T-helper 22 cell (primary cell): ENCODE measurements around the gene TCF4.

Experiments used
- DNase-seq: peaks from one replicate; pipeline ENCODE4 v3.0.0-alpha.2; 2020; ENCODE audit warnings: low read depth

TCF4 gene

DNA sequence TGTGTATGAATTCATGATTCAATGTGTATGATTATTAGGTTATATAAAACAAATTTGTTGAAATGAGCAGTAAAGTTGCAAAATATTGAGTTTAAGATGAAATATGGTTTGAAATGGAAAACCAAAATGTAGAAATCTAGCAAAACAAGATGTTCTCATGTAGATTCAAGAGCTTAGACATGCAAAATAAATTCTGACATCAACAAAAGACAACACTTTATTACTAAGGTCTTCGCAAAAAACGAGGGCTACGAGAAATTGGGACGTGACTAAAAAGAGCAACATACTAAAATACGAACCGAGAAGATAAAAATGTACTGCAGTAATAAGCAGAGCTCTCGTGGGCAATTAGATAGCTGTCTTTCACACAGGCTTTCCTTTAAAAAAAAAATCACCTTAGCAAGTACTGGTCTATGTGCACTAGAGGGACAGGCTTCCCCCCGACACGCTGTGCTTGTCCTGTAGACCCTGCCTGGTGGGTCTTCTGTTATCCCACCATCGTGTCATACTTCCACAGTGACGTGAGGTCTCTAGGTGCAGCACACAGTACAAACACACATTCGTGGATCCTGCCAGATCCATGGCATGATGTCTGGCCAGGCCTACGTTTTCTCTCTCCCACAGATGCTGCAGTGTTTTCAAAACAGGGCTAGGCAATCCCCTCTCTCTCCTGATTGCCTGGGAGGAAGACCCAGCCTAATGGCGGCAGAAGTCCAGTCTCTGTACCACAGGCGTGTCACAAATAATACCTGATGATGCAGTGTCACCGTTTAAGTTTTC, 240.8 kb downstream of the TCF4 start:
- no peak for DNase-seq

DNA sequence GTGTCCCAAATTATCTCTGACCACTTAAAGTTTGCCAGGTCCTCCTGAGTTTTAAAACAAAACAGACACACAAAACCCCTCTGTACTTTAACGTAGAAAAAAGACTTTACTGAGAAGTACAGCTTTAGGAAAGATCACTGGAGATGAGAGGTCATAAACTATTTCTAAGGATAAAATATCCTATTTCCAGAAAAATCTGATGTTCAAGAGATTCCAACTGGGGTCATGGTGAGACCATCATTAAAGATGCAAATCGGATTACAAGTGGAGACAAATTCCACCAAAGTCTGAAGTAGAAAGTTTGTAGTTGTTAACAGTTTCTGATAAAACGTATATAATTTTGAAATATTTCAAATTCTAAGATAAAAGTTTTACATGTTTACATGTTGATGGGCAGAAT, 241.6 kb downstream of the TCF4 start:
- DNase-seq = no peak

DNA sequence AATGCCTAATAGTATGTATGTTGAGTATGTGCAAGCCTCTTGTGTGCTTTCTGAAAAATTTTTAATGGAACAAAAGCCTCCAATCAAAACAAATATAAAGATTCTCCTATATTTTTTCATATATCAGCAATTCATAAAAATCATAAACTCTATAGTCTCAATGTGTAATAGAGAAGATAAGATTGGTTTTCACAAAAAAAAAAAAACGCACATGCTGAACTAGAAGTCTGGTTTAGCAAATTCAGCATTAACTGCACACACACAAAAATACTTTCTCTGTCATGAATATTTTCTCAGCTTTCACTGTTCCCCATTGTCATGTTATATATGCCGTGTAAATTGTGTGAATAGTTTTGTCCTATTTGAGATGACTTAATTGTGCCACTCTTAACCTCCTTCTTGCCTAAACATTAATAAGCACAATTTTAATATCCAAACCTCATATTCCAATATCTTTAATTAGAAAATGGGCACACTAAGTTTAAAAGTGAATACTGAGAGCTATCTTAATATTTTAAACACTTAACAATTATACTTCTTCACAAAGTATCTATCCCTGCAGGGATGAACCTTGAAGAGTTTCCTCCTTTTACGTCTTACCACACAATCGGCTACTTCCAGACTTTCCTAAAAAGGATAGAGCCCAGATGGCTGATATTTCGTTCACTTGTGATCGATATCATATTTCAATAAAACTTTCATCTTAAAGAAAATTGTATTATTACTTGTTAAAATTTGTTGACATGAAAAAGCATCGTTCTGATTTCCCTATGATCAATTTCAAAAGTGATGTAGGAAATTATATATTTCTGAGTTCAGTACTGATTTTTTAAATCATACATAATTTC, 242.7 kb downstream of the TCF4 start:
- DNase-seq = no peak

DNA sequence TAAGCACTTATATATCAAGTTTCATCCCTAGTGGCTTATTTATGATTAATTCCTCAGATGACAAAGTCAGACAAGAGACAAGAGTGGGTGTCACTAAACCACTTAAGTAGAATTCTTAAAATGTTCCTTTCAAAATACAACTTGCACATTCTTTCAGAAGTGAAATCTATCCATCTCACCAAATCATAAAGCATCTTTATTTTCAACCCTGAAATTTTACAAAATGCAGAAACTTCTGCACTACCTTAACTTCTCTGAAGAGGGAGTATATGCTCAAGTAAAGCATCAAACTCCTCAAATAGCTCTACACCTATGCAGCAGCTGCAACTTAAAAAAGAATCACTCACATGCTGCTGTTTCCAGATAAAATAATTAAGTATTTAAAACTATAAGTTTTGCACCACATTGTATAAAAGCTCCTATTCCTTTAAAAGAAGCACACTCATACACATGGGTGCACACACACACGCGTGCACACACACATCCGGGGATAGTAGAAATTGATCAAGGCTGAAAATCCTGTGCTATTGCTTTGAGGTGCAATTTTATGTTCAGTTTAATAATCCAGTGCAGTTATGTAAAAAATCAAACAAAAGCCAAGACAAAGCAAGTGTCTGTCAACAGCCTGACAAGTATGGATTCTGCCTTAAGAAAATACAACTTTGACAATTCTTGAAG, 244.5 kb downstream of the TCF4 start:
- DNase-seq = no peak

DNA sequence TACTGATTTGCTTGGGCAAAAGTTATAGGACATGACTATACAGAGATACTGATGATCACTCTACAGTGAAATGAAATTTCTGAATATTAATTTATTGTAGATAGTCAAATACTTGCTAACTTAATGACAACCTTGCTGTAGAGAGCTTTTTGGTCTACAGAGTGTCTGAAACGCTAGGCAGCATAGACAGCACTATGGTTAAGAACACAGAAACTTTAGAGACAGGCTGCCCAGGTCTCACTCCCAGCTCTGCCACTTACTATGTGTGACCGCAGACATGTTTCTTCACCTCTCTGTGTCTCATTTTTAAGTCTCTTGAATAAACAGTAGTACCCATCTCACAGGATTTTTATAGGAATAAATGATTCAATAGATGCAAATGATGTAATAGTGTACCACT, 247.0 kb downstream of the TCF4 start:
- DNase-seq = no peak

DNA sequence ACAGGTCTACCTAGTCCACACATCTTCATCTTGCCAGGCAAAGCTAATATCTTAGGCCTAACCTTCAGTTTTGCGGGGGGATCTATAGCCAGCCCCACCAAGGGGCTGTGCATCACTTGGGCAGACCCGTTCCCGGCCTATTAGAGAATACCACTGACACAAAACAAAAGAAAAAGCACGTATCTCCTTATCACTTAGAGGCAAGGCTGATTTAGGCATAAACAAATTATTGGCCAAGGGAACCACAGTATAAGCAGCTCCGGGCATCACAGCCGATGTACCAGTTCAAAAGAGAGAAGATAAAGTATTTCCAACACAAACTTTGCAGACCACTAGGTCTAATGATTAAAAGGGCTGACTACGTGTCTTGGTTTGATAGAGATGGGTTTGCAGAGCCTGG, 248.0 kb downstream of the TCF4 start:
- no peak for DNase-seq

DNA sequence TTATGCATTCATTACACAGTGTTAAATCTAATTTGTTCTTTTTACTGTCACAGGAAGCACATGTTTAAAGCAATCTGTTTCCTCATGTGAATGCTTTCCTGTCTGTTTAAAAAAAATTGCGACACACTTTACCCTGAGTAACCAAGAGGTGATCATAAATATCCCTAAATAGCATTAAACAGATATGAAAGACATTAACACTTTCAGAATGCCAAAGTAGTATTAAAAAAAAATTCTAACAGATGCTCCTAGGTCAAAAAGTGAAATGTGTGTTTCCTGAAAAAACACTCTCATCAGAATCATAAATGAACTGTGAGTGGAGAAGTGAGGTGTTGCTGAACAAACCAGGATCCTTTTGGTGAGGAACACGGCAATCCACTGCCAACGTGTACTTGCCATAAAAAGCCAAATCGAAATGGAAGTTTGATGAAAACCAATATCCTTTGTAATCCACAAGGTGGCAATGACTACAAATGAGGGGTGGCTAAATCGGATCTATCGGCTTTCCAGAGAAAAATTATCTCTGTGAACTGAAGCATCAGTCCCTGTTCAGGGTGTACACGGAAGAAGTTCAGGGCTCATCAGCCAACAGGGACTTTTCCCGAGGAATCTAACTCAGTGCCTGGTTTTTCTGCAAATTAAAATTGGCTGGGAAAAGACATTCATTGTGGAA, 248.9 kb downstream of the TCF4 start:
- DNase-seq = no peak

DNA sequence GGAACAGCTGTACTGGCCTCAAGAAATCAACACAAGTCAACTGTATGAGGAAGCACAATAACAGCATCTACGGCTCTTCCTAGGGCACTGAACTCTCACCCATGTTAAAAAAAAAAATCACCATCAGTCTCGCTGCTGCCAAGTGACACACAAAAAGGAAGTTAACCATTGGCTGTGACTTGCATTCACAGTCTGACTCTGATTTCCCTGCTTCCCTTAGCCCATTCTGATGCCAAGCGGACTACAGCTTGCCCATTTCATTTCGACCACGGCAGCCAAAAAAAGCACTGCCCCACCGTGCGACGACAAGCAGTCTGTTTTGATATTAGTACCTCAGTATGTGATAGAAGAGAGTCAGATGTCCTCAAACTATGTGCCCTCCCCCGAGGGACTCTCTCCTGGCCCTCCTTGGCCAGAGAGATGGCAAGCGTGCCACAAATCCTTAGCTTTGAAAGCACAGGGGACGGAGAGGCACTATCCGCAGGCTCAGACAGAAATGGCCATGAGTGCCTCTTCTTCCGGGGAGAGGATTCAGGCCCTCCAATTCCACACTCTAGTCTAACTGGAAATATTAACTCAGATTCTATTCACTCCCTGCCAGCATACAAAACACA, 250.0 kb downstream of the TCF4 start:
- DNase-seq = no peak

DNA sequence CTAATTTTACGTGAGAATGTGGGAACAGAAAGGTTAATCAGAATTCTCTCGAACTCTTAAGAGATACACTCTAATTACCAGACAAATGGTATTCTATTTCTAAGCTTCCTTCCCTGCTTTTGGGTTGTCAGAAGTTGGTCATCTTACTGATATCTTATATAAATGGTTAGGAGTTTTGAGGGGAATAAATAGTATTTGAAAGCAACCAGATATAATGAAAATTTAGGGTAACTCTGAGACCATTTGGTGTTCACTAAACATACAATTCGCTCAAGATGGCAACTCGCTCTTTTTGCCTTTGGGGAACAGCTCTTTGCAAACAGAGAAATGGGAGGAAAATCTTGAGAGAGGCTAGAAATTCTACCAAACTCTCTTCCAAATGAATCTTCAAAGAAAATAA, 250.9 kb downstream of the TCF4 start:
- no peak for DNase-seq

DNA sequence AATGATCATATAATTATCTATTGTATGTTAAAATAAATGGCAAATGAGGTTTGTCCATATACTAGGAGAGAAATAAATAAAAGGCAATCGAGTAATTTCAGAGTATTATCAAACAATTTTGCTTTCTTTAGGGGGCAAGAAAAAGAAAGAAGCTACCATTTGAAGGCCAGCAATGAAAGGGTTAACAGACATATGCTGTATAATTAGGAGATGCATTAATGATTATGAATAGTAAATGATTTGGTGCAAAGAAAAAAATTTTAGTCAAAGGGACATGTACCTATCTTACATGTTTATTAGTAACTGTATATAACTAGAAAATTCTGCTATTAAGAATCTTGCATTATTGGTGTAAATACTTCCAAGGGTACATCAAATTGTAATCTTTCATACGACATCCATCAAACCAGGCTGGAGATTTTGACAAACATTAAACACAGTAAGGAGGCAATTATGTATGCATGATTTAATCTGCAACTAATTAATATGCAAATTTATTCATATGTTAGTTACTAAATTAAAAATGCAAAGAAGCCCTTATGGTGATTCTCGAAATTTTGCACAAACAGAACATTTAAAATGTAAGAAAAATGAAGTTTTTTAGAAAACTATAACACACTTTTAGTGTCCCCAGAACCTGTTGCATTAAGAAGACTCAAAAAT, 251.4 kb downstream of the TCF4 start:
- DNase-seq = no peak

DNA sequence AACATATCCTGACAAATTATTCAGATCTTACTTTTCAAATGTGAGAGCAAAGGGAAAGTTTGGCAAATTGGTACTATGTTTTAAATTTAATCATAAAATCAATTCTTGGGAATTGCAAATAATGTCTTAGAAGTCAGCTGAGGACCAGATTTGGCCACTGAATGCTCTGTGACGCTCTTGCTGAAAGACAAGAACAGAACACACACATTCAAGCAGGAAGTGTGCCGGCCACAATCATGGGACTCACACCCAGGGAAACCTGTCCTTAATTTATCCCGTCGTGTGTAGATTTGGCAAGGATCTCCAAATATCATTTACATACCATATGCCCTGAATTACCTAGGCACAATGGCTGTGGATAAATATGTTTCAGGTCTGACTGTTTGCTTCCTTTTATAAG, 253.1 kb downstream of the TCF4 start:
- DNase-seq = no peak

DNA sequence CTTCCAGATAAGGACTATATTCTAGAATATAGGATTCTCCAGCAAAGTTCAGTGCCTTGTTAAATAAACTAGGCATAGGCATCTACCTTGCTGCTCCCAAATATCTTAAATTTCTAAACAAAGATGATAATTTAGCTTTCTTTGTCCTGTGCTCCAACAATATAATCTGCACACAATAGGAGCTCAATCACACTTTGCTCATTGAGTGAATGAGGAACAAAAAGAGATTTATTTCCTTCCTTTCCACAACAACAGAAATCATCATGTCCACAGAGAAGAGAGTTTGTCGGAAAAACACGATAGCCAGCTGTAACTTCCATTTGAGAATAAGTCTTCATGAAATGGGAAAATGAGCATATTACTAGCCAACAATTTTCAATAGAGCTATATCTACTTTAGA, 256.7 kb downstream of the TCF4 start:
- DNase-seq = no peak

DNA sequence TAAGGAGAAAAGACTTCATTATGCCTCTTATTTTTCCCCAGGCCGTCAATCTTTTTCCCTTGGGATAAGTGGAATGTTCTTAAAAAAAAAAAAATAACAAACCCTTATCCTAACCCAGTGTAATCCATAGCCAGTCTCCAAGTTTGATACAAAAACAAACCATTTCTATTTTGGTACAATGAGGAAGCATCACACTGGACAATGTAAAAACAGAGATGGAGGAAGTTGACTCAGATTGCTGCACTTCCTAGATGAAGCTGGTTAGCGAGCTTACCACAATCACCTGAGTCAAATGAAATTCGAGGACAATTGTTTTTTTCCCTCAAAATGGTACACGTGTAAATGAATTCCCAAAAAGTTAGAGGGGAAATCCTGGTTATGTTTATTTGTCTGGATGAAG, 259.7 kb downstream of the TCF4 start:
- no peak for DNase-seq

DNA sequence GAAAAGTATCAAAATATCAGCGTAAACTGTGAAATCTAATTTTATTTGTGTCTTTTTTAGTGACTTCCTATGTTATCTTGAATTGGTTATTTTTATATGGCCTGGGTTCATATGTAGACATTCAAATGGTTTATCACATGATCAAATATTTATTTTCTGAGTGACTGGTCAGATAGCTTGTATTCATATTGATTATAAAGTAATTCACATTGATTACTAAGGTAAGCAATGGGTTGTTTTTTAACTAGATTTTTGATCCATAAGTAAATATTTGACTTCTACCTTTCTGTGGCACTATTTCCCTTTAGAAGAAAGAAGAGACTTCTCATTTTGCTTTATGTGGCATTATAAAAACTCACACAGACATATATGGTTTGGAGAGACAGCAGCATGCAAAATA, 260.5 kb downstream of the TCF4 start:
- no peak for DNase-seq

DNA sequence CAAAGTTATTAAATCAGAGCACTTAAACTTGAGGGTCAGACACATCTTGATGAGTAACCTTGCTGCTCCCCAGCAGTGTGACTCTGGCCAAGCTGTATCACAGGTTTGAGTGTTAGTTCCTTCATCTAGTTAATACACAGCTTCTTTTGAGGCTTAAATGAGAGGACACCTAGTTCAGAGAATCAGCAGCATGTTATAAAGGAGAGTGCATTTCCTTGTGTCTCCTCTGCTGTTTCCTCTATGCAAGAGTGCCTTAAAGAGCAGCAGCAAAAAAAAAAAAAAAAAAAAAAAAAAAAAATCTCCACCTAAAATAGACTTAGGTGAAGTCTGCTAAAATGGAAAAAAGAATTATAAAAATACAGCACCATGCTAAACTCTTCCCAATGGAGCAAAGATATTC, 261.9 kb downstream of the TCF4 start:
- DNase-seq = no peak

DNA sequence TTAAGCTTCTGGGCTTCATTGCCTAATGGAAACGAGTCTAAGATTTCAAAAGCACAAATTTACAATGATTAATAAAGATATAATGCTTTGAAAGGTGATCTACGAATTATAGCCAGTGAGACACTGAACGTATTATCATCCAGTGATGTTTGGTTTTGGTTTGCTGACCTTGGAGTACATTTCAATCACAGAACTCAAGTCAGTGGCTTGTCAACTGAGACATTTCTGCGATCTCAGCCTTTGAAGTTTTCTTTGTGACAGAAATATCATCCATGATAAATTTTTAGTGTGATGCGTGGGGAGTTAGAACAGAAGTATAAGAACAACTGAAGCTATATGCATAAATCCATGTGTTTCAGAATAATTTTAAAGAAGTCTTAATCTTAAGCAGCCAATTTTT, 263.8 kb downstream of the TCF4 start:
- no peak for DNase-seq

DNA sequence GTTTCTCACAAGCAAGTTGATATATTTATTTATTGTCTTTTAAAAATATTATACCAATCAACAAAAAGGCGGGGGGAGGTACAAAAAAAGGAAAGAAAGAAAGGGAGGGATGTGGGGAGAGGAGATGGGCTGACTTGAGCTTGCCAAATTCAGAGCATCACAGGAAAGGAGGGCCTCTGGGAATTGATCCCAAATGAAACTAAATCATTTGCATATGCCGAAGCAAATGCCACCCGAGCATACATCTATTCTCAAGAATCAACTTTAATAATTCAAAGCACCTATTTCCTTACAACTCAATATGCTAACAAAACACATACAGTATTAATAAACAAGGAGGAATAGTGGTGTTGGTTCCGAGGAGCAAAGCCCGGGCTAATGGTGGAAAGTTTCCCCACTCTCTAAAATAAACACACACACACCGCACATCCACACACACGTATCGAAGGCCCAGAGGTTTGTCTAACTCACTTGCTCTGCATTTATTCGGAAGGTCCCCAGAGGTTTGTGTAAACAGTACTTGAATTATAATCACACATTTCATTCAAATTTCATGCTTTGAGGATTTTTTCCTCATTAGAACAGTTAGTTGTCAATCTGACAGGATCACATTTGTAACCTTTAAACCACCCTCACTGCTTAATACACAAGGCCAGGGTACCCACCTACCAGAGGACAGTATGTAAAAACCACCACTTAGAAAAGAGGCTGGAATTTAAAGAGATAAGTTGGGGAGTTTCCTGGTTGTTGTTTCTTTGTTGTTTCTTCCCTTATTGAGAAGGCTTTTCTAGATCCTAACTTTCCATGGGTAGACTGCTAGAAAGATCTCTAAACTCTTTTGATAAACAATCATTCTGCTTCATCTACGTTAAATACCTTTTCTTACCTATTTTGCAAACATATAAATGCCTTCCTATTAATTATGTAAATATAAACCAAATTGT, 264.7 kb downstream of the TCF4 start:
- no peak for DNase-seq

DNA sequence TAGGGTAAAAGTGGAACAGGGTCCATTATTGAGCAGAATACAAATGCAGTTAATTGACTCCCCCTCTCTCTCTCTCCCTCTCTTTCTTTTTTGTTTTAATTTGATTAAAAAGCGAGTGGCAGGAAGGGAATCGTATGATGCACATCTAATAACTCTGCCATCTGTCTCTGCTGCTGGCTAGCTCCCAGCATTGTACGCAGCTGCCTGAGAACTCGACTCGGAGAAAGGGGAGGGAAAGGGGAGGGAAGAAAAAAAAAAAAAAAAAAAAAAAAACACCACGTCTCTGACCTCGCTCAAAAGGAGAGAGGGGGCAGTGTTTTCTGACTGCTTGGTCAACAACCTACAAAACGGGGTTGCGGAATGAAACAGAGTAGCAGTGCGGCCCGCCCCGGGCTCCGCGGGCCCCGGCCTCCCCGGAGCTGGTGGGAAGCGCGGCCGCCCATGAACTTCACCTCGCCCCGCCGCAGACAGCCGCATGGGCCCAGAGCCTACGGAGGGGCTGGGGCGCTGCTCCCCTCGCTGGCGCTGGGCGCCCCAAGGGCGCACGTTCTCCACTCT, 265.7 kb downstream of the TCF4 start:
- no peak for DNase-seq

DNA sequence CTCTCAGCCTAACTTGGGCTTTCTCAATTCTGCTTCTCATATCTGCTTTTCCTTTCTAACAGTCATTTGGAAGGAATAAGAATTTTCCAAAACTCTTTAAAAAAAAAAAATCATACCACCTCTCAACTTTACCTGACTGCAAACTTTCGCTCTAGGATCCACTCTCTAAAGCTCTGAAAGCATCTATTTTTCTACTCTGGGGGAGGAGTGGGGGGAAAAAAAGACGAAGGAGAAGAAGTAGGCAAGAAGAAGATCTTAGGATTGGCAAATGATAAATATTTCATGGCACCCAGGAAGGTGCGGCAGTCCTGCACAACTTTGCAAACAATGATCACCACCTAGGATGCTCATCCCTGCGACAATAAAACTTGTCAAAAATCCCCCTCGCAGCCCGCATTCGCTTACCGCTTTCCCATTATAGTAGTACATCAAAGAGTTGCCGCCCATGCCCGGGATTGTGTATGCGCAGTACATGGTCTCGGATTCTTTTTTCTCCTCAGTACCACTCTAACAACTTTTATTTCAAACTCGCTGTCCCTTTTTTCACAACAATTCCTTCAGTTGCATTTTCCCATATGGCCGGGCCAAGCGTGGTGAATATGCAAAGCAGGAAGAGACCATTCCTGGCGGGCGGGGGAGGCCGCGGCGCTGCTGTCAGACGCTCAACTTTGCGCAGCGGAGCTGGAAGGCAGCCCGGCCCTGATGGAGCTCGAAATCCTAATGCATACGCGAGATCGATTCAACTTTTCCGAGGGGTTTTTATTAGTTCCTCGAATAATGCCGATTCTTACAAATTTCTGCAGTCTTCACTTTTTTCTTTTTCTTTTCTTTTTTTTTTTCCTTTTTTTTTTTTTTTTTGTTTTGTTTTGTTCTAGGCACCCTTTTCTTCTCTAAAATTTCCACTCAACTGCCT, 266.5 kb downstream of the TCF4 start:
- no peak for DNase-seq
